ENCODE results near the gene NSUN6. TPM values are rescaled to one million over a fixed set of nuclear protein-coding genes. Genes with fewer than 3 reads are reported as not detected.

Gene NSUN6
- total and polyA plus RNA-seq, 2 donors (not counting 1 experiment from before 2014, with no cell fraction given), result 4.2 to 9.4 TPM

- H3K36me3 ChIP-seq (ENCODE audit: control insufficient read depth, insufficient read depth, low read length), result no peaks in the 10 kb centered on the region
- TF ChIP-seq CTCF (conservative IDR thresholded peaks at IDR 0.05 in 1 of 2, IDR thresholded peaks at IDR 0.05 in 1 of 2; ENCODE audit: low read depth in 1 of 2, low read length in 2 of 2), result no peak
- no peak for TF ChIP-seq EZH2 (IDR thresholded peaks at IDR 0.05; ENCODE audit: low read length, missing control alignments)
- H3K79me2 ChIP-seq (ENCODE audit: control insufficient read depth, insufficient read depth, low read length), result no peaks in the 10 kb centered on the region
- H3K27me3 ChIP-seq (ENCODE audit: control insufficient read depth, insufficient read depth, low read length), result no peaks in the 10 kb centered on the region
- no peak for DNase-seq (ENCODE audit: low read depth in 2 of 2)
- H3K9me3 ChIP-seq (ENCODE audit: control insufficient read depth, insufficient read depth, low read depth, low read length), result no peaks in the 10 kb centered on the region
- no peak overlapping the region for H3K9ac ChIP-seq (ENCODE audit: insufficient read depth, low read length)
- no peaks in the 10 kb centered on the region for H3K4me1 ChIP-seq (ENCODE audit: control insufficient read depth, extremely low read depth, insufficient read depth, low read length)
- no peak overlapping the region for H3K4me2 ChIP-seq (ENCODE audit: extremely low read depth, insufficient read depth, low read length)
- no peak overlapping the region for H2AFZ ChIP-seq (ENCODE audit: low read length)
- H4K20me1 ChIP-seq (ENCODE audit: control insufficient read depth, extremely low read depth, insufficient read depth, low read length), result no peaks in the 10 kb centered on the region
- H3K27ac ChIP-seq (ENCODE audit: insufficient read depth, low read length), result no peak overlapping the region
- no peak overlapping the region for H3K4me3 ChIP-seq (replicated peaks in 1 of 4; ENCODE audit: control extremely low read depth in 1 of 4, insufficient read depth in 1 of 4, low read depth in 3 of 4, low read length in 4 of 4)
Measured at GRCh38 chr10:18539335-18539734, 112.1 kb downstream of the NSUN6 start.

- H2AFZ ChIP-seq (ENCODE audit: low read length), result no peak overlapping the region
- no peak overlapping the region for H3K9ac ChIP-seq (ENCODE audit: insufficient read depth, low read length)
- no peak overlapping the region for H3K4me2 ChIP-seq (ENCODE audit: extremely low read depth, insufficient read depth, low read length)
- H4K20me1 ChIP-seq (ENCODE audit: control insufficient read depth, extremely low read depth, insufficient read depth, low read length), result no peaks in the 10 kb centered on the region
- peak overlapping the region in 1 of 4 experiments; percentile 20 for H3K4me3 ChIP-seq (replicated peaks in 1 of 4; ENCODE audit: control extremely low read depth in 1 of 4, insufficient read depth in 1 of 4, low read depth in 3 of 4, low read length in 4 of 4)
- DNase-seq (ENCODE audit: low read depth in 2 of 2), result peak in 1 of 2 donors; percentile 55
- no peaks in the 10 kb centered on the region for H3K27me3 ChIP-seq (ENCODE audit: control insufficient read depth, insufficient read depth, low read length)
- H3K9me3 ChIP-seq (ENCODE audit: control insufficient read depth, insufficient read depth, low read depth, low read length), result no peaks in the 10 kb centered on the region
- no peak for TF ChIP-seq EZH2 (IDR thresholded peaks at IDR 0.05; ENCODE audit: low read length, missing control alignments)
- no peak for TF ChIP-seq CTCF (conservative IDR thresholded peaks at IDR 0.05 in 1 of 2, IDR thresholded peaks at IDR 0.05 in 1 of 2; ENCODE audit: low read depth in 1 of 2, low read length in 2 of 2)
- H3K79me2 ChIP-seq (ENCODE audit: control insufficient read depth, insufficient read depth, low read length), result no peaks in the 10 kb centered on the region
- H3K27ac ChIP-seq (ENCODE audit: insufficient read depth, low read length), result no peak overlapping the region
- H3K4me1 ChIP-seq (ENCODE audit: control insufficient read depth, extremely low read depth, insufficient read depth, low read length), result no peaks in the 10 kb centered on the region
- H3K36me3 ChIP-seq (ENCODE audit: control insufficient read depth, insufficient read depth, low read length), result no peaks in the 10 kb centered on the region
Measured at GRCh38 chr10:18533896-18534295, 117.5 kb downstream of the NSUN6 start.

GRCh38 chr10:18532881-18533535 is 118.4 kb downstream of the NSUN6 start:
- Histone ChIP-seq H3K27me3 (ENCODE audit: control insufficient read depth, insufficient read depth, low read length) (no peaks in the 10 kb centered on the region), H3K4me3 (replicated peaks in 1 of 4; ENCODE audit: control extremely low read depth in 1 of 4, insufficient read depth in 1 of 4, low read depth in 3 of 4, low read length in 4 of 4) (no peak overlapping the region), H3K4me2 (ENCODE audit: extremely low read depth, insufficient read depth, low read length) (no peak overlapping the region), H4K20me1 (ENCODE audit: control insufficient read depth, extremely low read depth, insufficient read depth, low read length) (no peaks in the 10 kb centered on the region), H3K27ac (ENCODE audit: insufficient read depth, low read length) (no peak overlapping the region), H3K4me1 (ENCODE audit: control insufficient read depth, extremely low read depth, insufficient read depth, low read length) (no peaks in the 10 kb centered on the region), H2AFZ (ENCODE audit: low read length) (no peak overlapping the region), H3K79me2 (ENCODE audit: control insufficient read depth, insufficient read depth, low read length) (no peaks in the 10 kb centered on the region), H3K9me3 (ENCODE audit: control insufficient read depth, insufficient read depth, low read depth, low read length) (no peaks in the 10 kb centered on the region), H3K36me3 (ENCODE audit: control insufficient read depth, insufficient read depth, low read length) (no peaks in the 10 kb centered on the region), H3K9ac (ENCODE audit: insufficient read depth, low read length) (no peak overlapping the region)
- no peak for TF ChIP-seq EZH2 (IDR thresholded peaks at IDR 0.05; ENCODE audit: low read length, missing control alignments)
- no peak for TF ChIP-seq CTCF (conservative IDR thresholded peaks at IDR 0.05 in 1 of 2, IDR thresholded peaks at IDR 0.05 in 1 of 2; ENCODE audit: low read depth in 1 of 2, low read length in 2 of 2)
- no peak for DNase-seq (ENCODE audit: low read depth in 2 of 2)

Data from fibroblast of lung (primary cell).